ENCODE results near the gene PHYKPL. TPM values are rescaled to one million over a fixed set of nuclear protein-coding genes. Genes with fewer than 3 reads are reported as not detected.

Gene PHYKPL
- total RNA-seq, 4 donors from 2014 or later, result 37.3 to 51.2 (median 41.6) TPM

- H3K36me3 ChIP-seq, result no peaks in the 10 kb centered on the region
- no peak overlapping the region for H3K4me3 ChIP-seq
- no peak for TF ChIP-seq EP300 (IDR thresholded peaks at IDR 0.05)
- no peak for TF ChIP-seq POLR2AphosphoS5 (IDR thresholded peaks at IDR 0.05)
- no peak for TF ChIP-seq POLR2A (IDR thresholded peaks at IDR 0.05)
- no peak for TF ChIP-seq CTCF (IDR thresholded peaks at IDR 0.05)
- no peaks in the 10 kb centered on the region for H3K9me3 ChIP-seq
- H3K27me3 ChIP-seq, result no peaks in the 10 kb centered on the region
- 92 to 98% methylated on average over 6 to 7 of the region's 7 CpGs for WGBS, 2 donors (ENCODE audit: low coverage in 1 of 2)
- no peak for ATAC-seq
- H3K4me1 ChIP-seq, result no peaks in the 10 kb centered on the region
- no peak overlapping the region for H3K27ac ChIP-seq
Measured at GRCh38 chr5:178265746-178266145, 33.1 kb upstream of the PHYKPL start.

GRCh38 chr5:178264044-178264443 is 31.4 kb upstream of the PHYKPL start:
- Histone ChIP-seq H3K36me3 (no peaks in the 10 kb centered on the region), H3K4me1 (no peaks in the 10 kb centered on the region), H3K4me3 (no peak overlapping the region), H3K27ac (no peak overlapping the region), H3K9me3 (no peaks in the 10 kb centered on the region), H3K27me3 (no peaks in the 10 kb centered on the region)
- no peak for ATAC-seq
- whole genome bisulfite sequencing, 2 donors (ENCODE audit: low coverage in 1 of 2), result 93 to 97% methylated on average over 4 of the region's 4 CpGs
- no peak for TF ChIP-seq POLR2AphosphoS5 (IDR thresholded peaks at IDR 0.05)
- TF ChIP-seq CTCF (IDR thresholded peaks at IDR 0.05), result no peak
- TF ChIP-seq EP300 (IDR thresholded peaks at IDR 0.05), result no peak
- TF ChIP-seq POLR2A (IDR thresholded peaks at IDR 0.05), result no peak

DNA sequence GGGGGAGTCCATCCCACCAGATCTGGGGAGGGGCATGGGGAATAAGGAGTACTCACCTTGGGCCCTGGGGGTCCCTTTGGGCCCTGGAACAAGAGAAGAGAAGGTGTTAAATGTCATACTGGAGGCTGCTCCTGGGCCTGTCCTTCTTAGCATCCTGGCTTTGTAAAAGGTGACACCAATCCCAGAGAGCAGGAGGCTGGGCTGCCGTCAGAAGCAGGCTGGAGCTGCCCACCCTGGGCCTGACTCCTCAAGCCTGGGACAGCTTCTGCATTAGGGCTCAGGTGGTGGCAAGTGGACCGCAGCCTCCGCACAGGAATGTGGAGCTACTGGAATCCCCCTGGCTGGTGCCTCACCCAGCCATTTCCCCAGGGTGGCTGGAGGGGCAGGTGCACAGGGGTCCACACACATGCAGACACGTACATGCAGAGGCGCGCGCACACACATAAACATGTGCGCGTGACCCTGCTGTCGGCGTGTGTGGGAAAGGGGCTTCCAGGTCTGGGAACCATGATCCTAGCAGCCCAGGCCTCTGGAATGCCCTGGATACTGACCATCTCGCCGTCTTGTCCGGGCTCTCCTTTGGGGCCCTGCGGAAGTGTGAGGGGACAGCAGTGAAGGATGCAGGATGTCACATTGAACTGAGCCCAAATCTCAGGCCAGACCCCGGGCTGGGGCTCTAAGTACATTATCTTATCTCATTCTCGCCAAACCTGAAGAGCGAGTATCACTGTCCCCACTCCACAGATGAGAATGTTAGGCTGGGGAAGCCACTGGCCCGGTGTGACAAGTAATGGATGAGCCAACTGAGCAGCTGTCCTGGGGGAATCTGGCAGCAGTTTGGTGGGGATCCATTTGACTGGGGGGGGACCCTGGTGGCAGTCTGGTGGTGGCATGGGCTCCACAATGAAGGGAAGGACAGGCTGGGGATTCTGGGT is 29.3 kb upstream of the PHYKPL start:
- WGBS, 2 donors (ENCODE audit: low coverage in 1 of 2), result 60 to 90% methylated on average over 1 to 4 of the region's 19 CpGs
- peaks cover 3% of the 10 kb centered on the region for H3K27me3 ChIP-seq
- no peaks in the 10 kb centered on the region for H3K36me3 ChIP-seq
- ATAC-seq, result no peak
- no peak overlapping the region for H3K27ac ChIP-seq
- no peaks in the 10 kb centered on the region for H3K9me3 ChIP-seq
- H3K4me1 ChIP-seq, result no peaks in the 10 kb centered on the region
- TF ChIP-seq CTCF (IDR thresholded peaks at IDR 0.05) (no peak), POLR2A (IDR thresholded peaks at IDR 0.05) (no peak), POLR2AphosphoS5 (IDR thresholded peaks at IDR 0.05) (no peak), EP300 (IDR thresholded peaks at IDR 0.05) (no peak)
- H3K4me3 ChIP-seq, result no peak overlapping the region

- TF ChIP-seq EP300 (IDR thresholded peaks at IDR 0.05), result no peak
- WGBS, 2 donors (ENCODE audit: low coverage in 1 of 2), result 72 to 81% methylated on average over 3 to 9 of the region's 21 CpGs
- Histone ChIP-seq H3K36me3 (no peaks in the 10 kb centered on the region), H3K27ac (no peak overlapping the region), H3K4me1 (no peaks in the 10 kb centered on the region), H3K4me3 (no peak overlapping the region), H3K9me3 (no peaks in the 10 kb centered on the region), H3K27me3 (peaks cover 5% of the 10 kb centered on the region)
- no peak for ATAC-seq
Measured at GRCh38 chr5:178259623-178260536, 27.3 kb upstream of the PHYKPL start.

DNA sequence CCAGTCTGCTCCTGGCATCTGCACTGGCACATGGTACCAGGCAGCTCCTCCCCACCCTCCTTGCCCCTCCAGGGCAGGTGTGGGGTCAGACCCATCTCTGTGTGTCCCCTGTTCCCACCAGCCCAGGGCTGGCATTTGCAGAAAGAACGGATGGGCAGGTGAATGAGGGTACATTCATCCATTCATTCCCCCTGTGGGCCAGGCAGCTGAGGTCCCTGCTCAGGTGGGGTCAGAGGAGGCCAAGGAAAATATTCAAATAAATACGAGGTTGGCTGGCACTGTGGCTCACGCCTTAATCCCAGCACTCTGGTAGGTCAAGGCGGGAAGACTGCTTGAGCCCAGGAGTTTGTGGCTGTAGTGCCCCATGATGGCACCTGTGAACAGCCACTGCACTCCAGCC is 25.0 kb upstream of the PHYKPL start:
- TF ChIP-seq POLR2A (IDR thresholded peaks at IDR 0.05) (no peak), CTCF (IDR thresholded peaks at IDR 0.05) (no peak), POLR2AphosphoS5 (IDR thresholded peaks at IDR 0.05) (no peak), EP300 (IDR thresholded peaks at IDR 0.05) (no peak)
- 80 to 83% methylated on average over 1 to 2 of the region's 4 CpGs for WGBS, 2 donors (ENCODE audit: low coverage in 1 of 2)
- Histone ChIP-seq H3K4me1 (no peaks in the 10 kb centered on the region), H3K4me3 (no peak overlapping the region), H3K36me3 (no peaks in the 10 kb centered on the region), H3K27ac (no peak overlapping the region), H3K27me3 (peaks cover 5% of the 10 kb centered on the region), H3K9me3 (no peaks in the 10 kb centered on the region)
- peak; percentile 14 for ATAC-seq
